OCI-LY7 (cell line): Measurements from ENCODE around the gene SAP30L. TPM values are rescaled to one million over a fixed set of nuclear protein-coding genes. Genes with fewer than 3 reads are reported as not detected.

Experiments
- BruUV-seq: library from RNA; stranded (reverse); fragments of 400-500 nt; replicated peaks from 2 replicates; lab custom pipeline; 2021; lab: Mats Ljungman, UMichigan
- CTCF ChIA-PET: fragments of 300-600 bp; sonication (Branson Sonifier 250); formaldehyde crosslinking; loops from one replicate; lab custom pipeline; 2022; ENCODE audit warnings: antibody characterized with exemption; ENCODE audit not compliant: unreplicated experiment; lab: Charles Lee
- POLR2A ChIA-PET: fragments of 300-600 bp; sonication (Branson Sonifier 250); formaldehyde crosslinking; loops from one replicate; lab custom pipeline; 2022; ENCODE audit warnings: antibody characterized with exemption; lab: Charles Lee
- DNase-seq: peaks from one replicate; pipeline ENCODE4 v3.0.0-alpha.2; 2015; ENCODE audit warnings: low spot score
- H2AFZ ChIP-seq: fragments of 200-600 bp; sonication (generic), shearing (Covaris generic); 2 replicates; pipeline ENCODE4 v1.6.1; 2014; ENCODE audit warnings: mild to moderate bottlenecking, antibody characterized with exemption, low read length, moderate library complexity
- H3K27ac ChIP-seq: fragments of 200-600 bp; sonication (generic); 2 replicates; pipeline ENCODE4 v1.5.1; 2014; ENCODE audit warnings: mixed run types, low read depth, mild to moderate bottlenecking, moderate library complexity, low read length, inconsistent platforms; ENCODE audit not compliant: poor library complexity, severe bottlenecking
- H3K36me3 ChIP-seq: fragments of 200-600 bp; sonication (generic); 2 replicates; pipeline ENCODE4 v1.6.1; 2014; ENCODE audit warnings: mild to moderate bottlenecking, antibody characterized with exemption, low read length, moderate library complexity, mixed read lengths; ENCODE audit not compliant: insufficient read depth
- H3K4me1 ChIP-seq: fragments of 200-600 bp; sonication (generic); 2 replicates; pipeline ENCODE4 v1.5.1; 2014; ENCODE audit warnings: mild to moderate bottlenecking, low read length; ENCODE audit not compliant: insufficient read depth, poor library complexity, severe bottlenecking
- H3K4me2 ChIP-seq: fragments of 200-600 bp; sonication (generic); 2 replicates; pipeline ENCODE4 v1.6.1; 2014; ENCODE audit warnings: mild to moderate bottlenecking, low read length
- H3K4me3 ChIP-seq: fragments of 200-600 bp; sonication (generic); 2 replicates; pipeline ENCODE4 v1.5.1; 2014; ENCODE audit warnings: mild to moderate bottlenecking, low read depth, low read length; ENCODE audit not compliant: poor library complexity, severe bottlenecking
- H3K79me2 ChIP-seq: fragments of 200-600 bp; sonication (generic); 2 replicates; pipeline ENCODE4 v1.6.1; 2016; ENCODE audit warnings: low read depth, mild to moderate bottlenecking, low read length, moderate library complexity, mixed read lengths; ENCODE audit not compliant: insufficient read depth
- H3K9me2 ChIP-seq: fragments of 200-600 bp; sonication (generic); 2 replicates; pipeline ENCODE4 v1.6.1; 2016; ENCODE audit warnings: mild to moderate bottlenecking, low read length, mixed read lengths; ENCODE audit not compliant: insufficient read depth
- H3K9me3 ChIP-seq: fragments of 200-600 bp; sonication (generic); 2 replicates; pipeline ENCODE4 v1.6.1; 2014; ENCODE audit warnings: mild to moderate bottlenecking, mixed run types, low read length, mixed read lengths
- H4K20me1 ChIP-seq: fragments of 200-600 bp; sonication (generic); 2 replicates; pipeline ENCODE4 v1.6.1; 2014; ENCODE audit warnings: mild to moderate bottlenecking, antibody characterized with exemption, low read length, moderate library complexity, mixed read lengths; ENCODE audit not compliant: insufficient read depth
- CTCF ChIP-seq: fragments of 200-600 bp; sonication (generic); conservative IDR thresholded peaks from 2 replicates; pipeline ENCODE4 v1.5.1; 2014; ENCODE audit warnings: mild to moderate bottlenecking, antibody characterized with exemption, low read length, moderate library complexity, mixed read lengths
- EZH2phosphoT487 ChIP-seq: fragments of 200-600 bp; sonication (generic); IDR thresholded peaks from 2 replicates; pipeline ENCODE4 v1.6.1; 2018; ENCODE audit warnings: low read depth, borderline replicate concordance, mild to moderate bottlenecking, mixed run types, antibody characterized with exemption, low read length, moderate library complexity, mixed read lengths
- intact Hi-C: fragments of 100-400 bp; cut with micrococcal nuclease; formaldehyde crosslinking; loops from one replicate; pipeline ENCODE4 v1.10.0; 2022; ENCODE audit not compliant: unreplicated experiment
- total RNA-seq, 2 experiments: library from RNA; depleted of rRNA in 1 of 2; stranded (reverse); fragments of >200 nt in 1 of 2; shearing (Covaris generic) in 1 of 2; gene quantifications; 2 replicates each; pipeline ENCODE4 v1.2.3, GENCODE V29; 2014 to 2022

The SAP30L gene
- total RNA-seq, 2 experiments from 2014 or later, result 37.5 to 38.7 TPM

GRCh38 chr5:154478224-154478565, 32.4 kb downstream of the SAP30L start, which contains the start of gene HAND1:
HAND1 (minus strand) TSS chr5:154478227; CDS start chr5:154478008, 219 bp downstream.
- H3K9me2 ChIP-seq, result no peaks in the 10 kb centered on the region
- no TSS peak for BruUV-seq
- H3K9me3 ChIP-seq, result no peaks in the 10 kb centered on the region
- intact Hi-C loops, result no loop called here
- no peak for DNase-seq
- no peak within 1 kb of the TSS for H3K27ac ChIP-seq
- H3K36me3 ChIP-seq, result no peaks in the 10 kb centered on the region
- TF ChIP-seq EZH2phosphoT487, result no peak
- TF ChIP-seq CTCF, result no peak
- H3K4me3 ChIP-seq, result no peak within 1 kb of the TSS
- no peak within 1 kb of the TSS for H3K4me2 ChIP-seq
- H3K4me1 ChIP-seq, result no peaks in the 10 kb centered on the region
- H4K20me1 ChIP-seq, result no peaks in the 10 kb centered on the region
- H2AFZ ChIP-seq, result no peak within 1 kb of the TSS
- CTCF ChIA-PET, result no interaction called here
- H3K79me2 ChIP-seq, result no peaks in the 10 kb centered on the region
- POLR2A ChIA-PET, result no interaction called here

- Histone ChIP-seq H2AFZ (no peak overlapping the region), H3K36me3 (no peaks in the 10 kb centered on the region), H3K27ac (no peak overlapping the region), H4K20me1 (no peaks in the 10 kb centered on the region), H3K4me2 (no peak overlapping the region), H3K4me3 (no peak overlapping the region), H3K9me3 (no peaks in the 10 kb centered on the region), H3K4me1 (no peaks in the 10 kb centered on the region), H3K9me2 (no peaks in the 10 kb centered on the region), H3K79me2 (no peaks in the 10 kb centered on the region)
- intact Hi-C loops, result no loop called here
- ChIA-PET POLR2A (interaction anchor here (0.6 kb wide), 1 partner anchor 9 kb away, joined by 3 read pairs; no protein-coding TSS in a partner anchor), CTCF (no interaction called here)
- BruUV-seq, result no TSS peak
- no peak for TF ChIP-seq CTCF
- TF ChIP-seq EZH2phosphoT487, result no peak
- DNase-seq, result no peak
Measured at GRCh38 chr5:154478752-154479159, 33.0 kb downstream of the SAP30L start.

DNA sequence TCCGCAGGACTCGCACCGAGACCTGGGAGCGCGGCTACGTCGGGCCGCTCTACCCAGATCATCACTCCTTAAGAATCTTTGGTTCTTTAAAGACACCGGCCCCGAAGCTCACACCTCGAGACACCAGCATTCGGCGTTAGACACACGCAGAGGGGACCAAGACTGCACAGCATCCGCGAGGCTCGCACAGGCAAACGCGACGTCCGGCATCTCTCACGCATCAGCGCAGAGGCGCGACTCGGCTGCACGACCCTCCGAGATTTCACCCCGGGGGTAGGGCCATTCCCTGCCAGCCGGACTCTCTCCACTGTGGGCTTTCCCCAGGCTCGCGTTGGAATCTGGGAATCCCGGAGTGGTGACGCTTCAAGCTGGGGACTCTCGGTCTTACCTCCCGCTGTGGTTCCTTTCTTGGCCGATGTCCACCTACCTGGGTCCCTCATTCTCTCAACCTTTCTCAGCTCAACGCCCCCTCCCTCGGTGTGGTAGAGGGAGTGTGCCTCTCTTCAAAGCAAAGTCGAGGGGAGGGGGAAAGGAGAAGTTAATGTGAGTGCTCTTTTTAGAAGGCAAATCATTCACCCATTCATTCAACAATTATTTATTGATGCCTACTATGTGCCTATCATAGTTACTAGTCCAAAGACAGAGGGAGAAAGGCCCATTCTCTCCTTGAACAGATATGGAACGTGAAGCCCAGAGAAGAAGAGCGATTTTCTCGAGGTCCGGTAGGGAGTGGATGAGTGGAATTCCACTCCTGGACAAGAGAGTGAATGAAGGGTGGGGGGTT, 33.6 kb downstream of the SAP30L start:
- H3K4me1 ChIP-seq, result no peaks in the 10 kb centered on the region
- H3K9me2 ChIP-seq, result no peaks in the 10 kb centered on the region
- no peaks in the 10 kb centered on the region for H4K20me1 ChIP-seq
- ChIA-PET POLR2A (interaction anchor here (0.6 kb wide), 1 partner anchor 9 kb away, joined by 3 read pairs; no protein-coding TSS in a partner anchor), CTCF (no interaction called here)
- no peak overlapping the region for H3K27ac ChIP-seq
- TF ChIP-seq CTCF (no peak), EZH2phosphoT487 (no peak)
- no peaks in the 10 kb centered on the region for H3K36me3 ChIP-seq
- H2AFZ ChIP-seq, result no peak overlapping the region
- DNase-seq, result no peak
- no peak overlapping the region for H3K4me2 ChIP-seq
- H3K9me3 ChIP-seq, result no peaks in the 10 kb centered on the region
- intact Hi-C loops, result no loop called here
- no peaks in the 10 kb centered on the region for H3K79me2 ChIP-seq
- no TSS peak for BruUV-seq
- no peak overlapping the region for H3K4me3 ChIP-seq
